T-helper 2 cell (primary cell): ENCODE measurements around the gene GCNT2.
"Not testable (repeated sequence)": the region's sequence is repeated elsewhere in the genome, so short reads cannot be mapped to it uniquely, and the experiment has no call there.

Experiments used
- DNase-seq, 5 experiments: peaks; one replicate each; pipeline versions ENCODE4 v3.0.0 to v3.0.0-alpha.2; 2012 to 2022

GCNT2 gene

GRCh38 chr6:10613723-10614122, 92.6 kb downstream of the GCNT2 start:
- no peak for DNase-seq

- no peak for DNase-seq
Observed at GRCh38 chr6:10615675-10616074, 94.5 kb downstream of the GCNT2 start.

GRCh38 chr6:10616266-10616665, 95.1 kb downstream of the GCNT2 start:
- DNase-seq = not testable (repeated sequence)

GRCh38 chr6:10617008-10617696, 96.0 kb downstream of the GCNT2 start:
- no peak for DNase-seq

- no peak for DNase-seq
Observed at GRCh38 chr6:10618409-10618808, 97.3 kb downstream of the GCNT2 start.

GRCh38 chr6:10621213-10621612, 100.1 kb downstream of the GCNT2 start:
- DNase-seq = no peak

- no peak for DNase-seq
Observed at GRCh38 chr6:10621847-10622246, 100.7 kb downstream of the GCNT2 start.

GRCh38 chr6:10624836-10625235, 103.7 kb downstream of the GCNT2 start:
- DNase-seq = no peak

- DNase-seq = no peak
Observed at GRCh38 chr6:10626154-10626741, 105.1 kb downstream of the GCNT2 start.

- DNase-seq = no peak
Observed at GRCh38 chr6:10627800-10628199, 106.6 kb downstream of the GCNT2 start.

GRCh38 chr6:10630178-10630577, 109.0 kb downstream of the GCNT2 start:
- DNase-seq = no peak

- no peak for DNase-seq
Observed at GRCh38 chr6:10633216-10633615, 112.1 kb downstream of the GCNT2 start.

GRCh38 chr6:10640412-10640811, 119.3 kb downstream of the GCNT2 start:
- no peak for DNase-seq

GRCh38 chr6:10641528-10641927, 120.4 kb downstream of the GCNT2 start:
- DNase-seq = no peak

- no peak for DNase-seq
Observed at GRCh38 chr6:10643201-10643651, 122.1 kb downstream of the GCNT2 start.

GRCh38 chr6:10644225-10644624, 123.1 kb downstream of the GCNT2 start:
- no peak for DNase-seq

GRCh38 chr6:10655508-10656055, 134.4 kb downstream of the GCNT2 start:
- peak in 2 of 5 experiments; percentile 0 to 44 for DNase-seq

GRCh38 chr6:10658910-10659698, 138.0 kb downstream of the GCNT2 start:
- DNase-seq = no peak

GRCh38 chr6:10659699-10660348, 138.7 kb downstream of the GCNT2 start:
- DNase-seq = no peak

- not testable (repeated sequence) for DNase-seq
Observed at GRCh38 chr6:10660431-10661191, 139.5 kb downstream of the GCNT2 start.

GRCh38 chr6:10662207-10662606, 141.1 kb downstream of the GCNT2 start:
- DNase-seq = no peak

GRCh38 chr6:10662742-10663141, 141.6 kb downstream of the GCNT2 start:
- DNase-seq = no peak
